Activated CD4-positive, alpha-beta T cell treated with anti-CD3 and anti-CD28 coated beads, Interleukin-10, Interleukin-2, amounts not matched to agents 100 ng/mL and 50 ng/mL, durations not matched to agents 16 hours and 8 hours (primary cell): ENCODE results near the gene SHROOM3.

Source experiments
- DNase-seq: peaks from one replicate; pipeline ENCODE4 v3.0.0-alpha.2; 2020

Gene SHROOM3

GRCh38 chr4:76498550-76498949 lies 63.5 kb downstream of the SHROOM3 start:
- no peak for DNase-seq

- DNase-seq: no peak
Measured at GRCh38 chr4:76499461-76499860, 64.4 kb downstream of the SHROOM3 start.

- no peak for DNase-seq
Measured at GRCh38 chr4:76502886-76503285, 67.9 kb downstream of the SHROOM3 start.

DNA sequence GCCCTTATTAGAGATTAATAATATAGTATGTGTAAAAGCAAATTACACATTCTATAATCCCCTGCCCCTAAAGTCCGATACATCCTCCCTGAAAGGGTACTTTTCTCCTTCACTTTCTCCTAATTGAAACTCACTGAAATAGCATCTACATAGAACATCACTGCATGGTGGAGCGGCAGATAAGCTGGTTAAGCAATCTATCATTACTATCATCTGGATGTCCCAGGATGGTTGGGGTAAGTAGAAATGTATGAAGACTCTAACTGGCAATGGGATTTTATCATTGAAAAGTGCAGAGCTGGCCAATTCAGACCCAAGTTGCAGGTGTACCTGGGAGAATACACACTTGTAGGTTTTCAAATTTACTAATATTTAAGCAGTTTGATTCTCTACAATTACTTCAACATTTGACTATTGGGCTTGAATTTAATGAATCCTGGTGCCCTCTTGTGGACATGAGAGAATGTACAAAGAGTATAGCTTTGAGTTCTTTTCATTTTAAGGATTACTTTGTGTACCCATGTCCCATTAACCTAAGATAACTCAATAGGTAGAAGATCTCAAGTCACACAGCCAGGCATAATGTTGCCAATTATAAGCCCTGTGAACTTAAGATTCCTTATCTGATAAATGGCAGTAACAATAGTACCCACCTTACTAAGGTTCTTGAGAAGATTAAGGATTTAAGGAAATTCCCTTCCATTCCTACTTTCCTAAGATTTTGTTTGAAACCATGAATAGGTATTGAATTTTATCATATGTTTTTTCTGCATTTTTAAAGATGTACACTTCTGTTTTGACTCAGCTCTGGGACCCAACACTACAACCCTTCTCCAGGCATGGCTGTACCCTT lies 69.8 kb downstream of the SHROOM3 start:
- peak; percentile 38 for DNase-seq

- no peak for DNase-seq
Measured at GRCh38 chr4:76511947-76512346, 76.9 kb downstream of the SHROOM3 start.

DNA sequence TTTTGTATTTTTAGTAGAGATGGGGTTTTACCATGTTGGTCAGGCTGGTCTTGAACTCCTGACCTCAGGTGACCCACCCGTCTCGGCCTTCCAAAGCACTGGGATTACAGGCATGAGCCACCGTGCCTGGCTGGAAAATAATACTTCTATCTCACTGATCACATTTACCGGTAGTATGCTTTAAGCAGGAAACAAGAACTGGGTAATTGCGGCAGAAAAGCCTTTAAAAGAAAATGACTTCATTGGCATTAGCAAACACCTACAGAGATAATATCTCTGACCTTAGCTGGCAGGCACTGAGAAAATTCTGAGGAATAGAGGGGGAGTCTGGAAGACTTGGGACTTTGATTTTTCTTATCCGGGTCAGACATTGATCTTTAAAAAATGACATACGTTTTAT lies 78.5 kb downstream of the SHROOM3 start:
- DNase-seq: no peak

DNA sequence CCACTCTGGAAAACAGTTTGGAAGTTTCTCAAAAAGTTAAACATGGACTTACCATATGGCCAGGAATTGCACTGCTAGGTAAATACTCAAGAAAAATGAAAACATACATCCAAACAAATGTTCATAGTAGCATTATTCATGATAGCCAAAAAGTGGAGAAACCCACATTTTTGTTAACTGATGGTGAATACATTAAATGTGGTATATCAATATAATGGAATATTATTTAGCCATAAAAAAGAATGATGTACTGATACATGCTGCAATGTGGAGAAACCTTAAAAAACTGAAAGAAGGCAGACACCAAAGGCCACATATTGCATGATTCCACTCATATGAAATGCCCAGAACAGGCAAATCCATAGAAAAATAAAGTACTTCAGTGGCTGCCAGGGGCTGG lies 79.1 kb downstream of the SHROOM3 start:
- DNase-seq: no peak

- peak; percentile 15 for DNase-seq
Measured at GRCh38 chr4:76515975-76516843, 81.2 kb downstream of the SHROOM3 start.

GRCh38 chr4:76518241-76518640 lies 83.2 kb downstream of the SHROOM3 start:
- no peak for DNase-seq

DNA sequence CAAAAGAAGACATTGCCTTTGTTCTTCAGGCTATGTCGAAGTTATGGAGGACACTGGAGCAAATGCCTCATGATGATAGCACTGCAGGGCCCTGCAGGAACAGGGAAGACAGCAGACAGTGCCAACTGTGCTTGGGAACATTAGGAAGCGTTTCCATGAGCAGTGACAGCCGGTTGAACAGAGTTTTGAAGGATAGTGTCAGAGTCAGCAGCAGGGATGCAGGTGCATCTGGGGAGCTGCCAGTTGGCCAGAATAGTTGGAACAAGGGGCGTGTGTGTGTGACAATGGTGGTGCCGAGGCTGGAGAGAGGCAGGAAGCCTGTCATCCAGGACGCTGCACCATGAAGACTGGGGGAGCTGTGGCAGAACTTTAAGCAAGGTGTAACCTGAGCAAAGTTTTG lies 88.6 kb downstream of the SHROOM3 start:
- no peak for DNase-seq

GRCh38 chr4:76525751-76526150 lies 90.7 kb downstream of the SHROOM3 start:
- DNase-seq: no peak

- DNase-seq: no peak
Measured at GRCh38 chr4:76526585-76526990, 91.6 kb downstream of the SHROOM3 start.

DNA sequence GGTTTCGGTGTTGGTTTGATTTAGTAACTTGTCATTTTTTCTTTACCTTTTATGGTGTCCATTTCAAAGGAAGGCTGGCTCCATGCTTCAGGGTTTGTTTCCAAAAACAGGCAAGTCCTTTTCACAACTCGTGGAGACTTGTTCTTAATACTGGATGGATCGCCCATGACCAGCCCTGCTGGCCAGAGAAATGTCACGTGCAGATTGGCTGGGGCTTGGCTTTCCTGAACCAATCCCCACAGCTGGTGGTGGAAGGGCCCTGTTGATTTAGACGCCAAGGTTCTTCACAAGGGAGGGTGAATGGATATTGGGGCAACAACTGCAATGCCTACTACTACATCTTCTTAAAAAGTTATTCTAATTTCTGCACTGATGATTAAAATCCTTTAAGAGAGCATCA lies 92.6 kb downstream of the SHROOM3 start:
- no peak for DNase-seq

- DNase-seq: no peak
Measured at GRCh38 chr4:76531597-76531996, 96.6 kb downstream of the SHROOM3 start.

GRCh38 chr4:76532805-76533204 lies 97.8 kb downstream of the SHROOM3 start:
- no peak for DNase-seq

DNA sequence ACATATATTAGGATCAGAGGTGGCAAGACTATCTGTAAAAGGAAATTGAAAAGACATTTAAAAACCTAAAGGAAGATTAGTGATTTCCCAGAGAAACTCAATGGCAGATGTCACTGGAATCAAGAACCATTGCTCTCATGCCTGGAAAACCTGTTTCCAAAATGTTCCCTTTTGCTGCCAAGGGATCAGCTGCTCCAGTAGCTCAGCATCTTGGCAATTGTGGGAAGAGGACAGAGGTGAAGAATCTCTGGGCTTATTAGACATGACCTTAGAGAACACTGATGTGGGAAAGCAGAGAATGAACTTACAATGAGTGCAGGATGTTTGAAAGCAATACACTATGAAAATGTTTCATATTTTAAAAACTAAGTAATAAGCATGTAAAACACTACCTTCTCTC lies 98.3 kb downstream of the SHROOM3 start:
- no peak for DNase-seq

GRCh38 chr4:76535603-76536372 lies 100.8 kb downstream of the SHROOM3 start:
- DNase-seq: no peak

GRCh38 chr4:76536373-76536689 lies 101.3 kb downstream of the SHROOM3 start:
- no peak for DNase-seq

GRCh38 chr4:76538296-76538695 lies 103.3 kb downstream of the SHROOM3 start:
- no peak for DNase-seq

DNA sequence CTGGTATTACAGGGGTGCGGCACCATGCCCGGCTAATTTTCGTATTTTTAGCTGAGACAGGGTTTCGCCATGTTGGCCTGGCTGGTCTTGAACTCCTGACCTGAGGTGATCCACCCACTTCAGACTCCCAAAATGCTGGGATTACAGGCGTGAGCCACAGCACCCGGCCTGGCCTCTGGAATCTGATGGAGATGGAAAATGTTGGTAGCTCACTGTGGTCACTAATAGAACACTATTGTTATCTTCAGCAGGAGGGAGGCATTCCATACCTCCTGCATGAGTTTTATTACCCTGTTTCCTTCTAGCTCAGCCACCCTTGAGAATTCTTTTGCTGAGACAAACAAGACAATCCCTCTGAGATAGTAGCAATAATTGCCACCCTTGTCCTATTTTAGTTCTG lies 105.0 kb downstream of the SHROOM3 start:
- DNase-seq: no peak

GRCh38 chr4:76540486-76540885 lies 105.5 kb downstream of the SHROOM3 start:
- DNase-seq: no peak

DNA sequence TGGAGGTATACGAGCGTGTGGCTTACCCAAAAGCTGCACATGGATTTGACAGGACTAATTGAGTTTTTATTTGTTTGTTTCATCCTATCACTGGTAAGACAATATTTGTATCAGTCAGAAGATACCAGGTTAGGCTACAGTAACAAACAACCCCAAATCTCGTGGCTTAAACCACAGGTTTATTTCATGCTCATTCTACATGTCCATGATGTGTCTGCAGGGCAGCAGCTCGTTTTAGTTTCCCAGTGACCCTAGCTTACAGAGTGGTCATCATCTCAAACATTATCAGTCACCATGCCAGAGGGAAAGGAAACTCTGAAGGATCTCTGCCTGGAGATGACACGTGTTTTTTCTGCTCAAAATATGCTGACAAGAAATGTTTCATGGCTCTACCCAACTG lies 108.3 kb downstream of the SHROOM3 start:
- DNase-seq: no peak

DNA sequence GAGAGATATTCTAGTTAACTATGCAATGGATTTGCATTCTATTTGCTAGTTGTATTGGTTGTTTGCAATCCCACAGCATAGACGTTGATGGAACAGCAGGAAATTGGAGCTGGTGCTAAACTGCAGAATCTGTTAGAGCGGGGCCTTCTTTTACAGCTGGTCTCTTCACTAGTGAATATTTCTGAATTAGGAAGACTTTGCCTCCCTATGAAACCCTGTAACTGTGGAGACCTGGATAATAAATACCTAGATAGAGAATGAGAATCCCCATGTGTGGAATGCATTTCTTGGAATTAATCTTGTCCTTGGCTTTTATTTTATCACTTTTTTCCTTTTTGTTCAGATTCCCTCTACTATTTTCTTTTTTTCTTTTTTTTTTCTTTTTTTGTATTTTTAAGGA lies 109.7 kb downstream of the SHROOM3 start:
- no peak for DNase-seq
